ENCODE measurements around the gene KLHL29.

KLHL29 gene

GRCh38 chr2:23597687-23598086 is 212.7 kb downstream of the KLHL29 start:
- no peak overlapping the region for H3K27ac ChIP-seq (ENCODE audit: low read length)
- no peaks in the 10 kb centered on the region for H3K79me2 ChIP-seq (ENCODE audit: low read length)
- no peak overlapping the region for H2AFZ ChIP-seq (ENCODE audit: low read length)
- H3F3A ChIP-seq (ENCODE audit: insufficient read depth, low read length): no peaks in the 10 kb centered on the region
- no peak for DNase-seq
- no peak overlapping the region for H3K4me3 ChIP-seq (ENCODE audit: low read length)
- H4K20me1 ChIP-seq (ENCODE audit: insufficient read depth, low read length): no peaks in the 10 kb centered on the region
- TF ChIP-seq EZH2phosphoT487 (IDR thresholded peaks at IDR 0.05; ENCODE audit: low read length): no peak
- TF ChIP-seq, protein P1, sequence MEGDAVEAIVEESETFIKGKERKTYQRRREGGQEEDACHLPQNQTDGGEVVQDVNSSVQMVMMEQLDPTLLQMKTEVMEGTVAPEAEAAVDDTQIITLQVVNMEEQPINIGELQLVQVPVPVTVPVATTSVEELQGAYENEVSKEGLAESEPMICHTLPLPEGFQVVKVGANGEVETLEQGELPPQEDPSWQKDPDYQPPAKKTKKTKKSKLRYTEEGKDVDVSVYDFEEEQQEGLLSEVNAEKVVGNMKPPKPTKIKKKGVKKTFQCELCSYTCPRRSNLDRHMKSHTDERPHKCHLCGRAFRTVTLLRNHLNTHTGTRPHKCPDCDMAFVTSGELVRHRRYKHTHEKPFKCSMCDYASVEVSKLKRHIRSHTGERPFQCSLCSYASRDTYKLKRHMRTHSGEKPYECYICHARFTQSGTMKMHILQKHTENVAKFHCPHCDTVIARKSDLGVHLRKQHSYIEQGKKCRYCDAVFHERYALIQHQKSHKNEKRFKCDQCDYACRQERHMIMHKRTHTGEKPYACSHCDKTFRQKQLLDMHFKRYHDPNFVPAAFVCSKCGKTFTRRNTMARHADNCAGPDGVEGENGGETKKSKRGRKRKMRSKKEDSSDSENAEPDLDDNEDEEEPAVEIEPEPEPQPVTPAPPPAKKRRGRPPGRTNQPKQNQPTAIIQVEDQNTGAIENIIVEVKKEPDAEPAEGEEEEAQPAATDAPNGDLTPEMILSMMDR (IDR thresholded peaks at IDR 0.05; ENCODE audit: low read length): no peak
- TF ChIP-seq EZH2 (optimal IDR thresholded peaks at IDR 0.05; ENCODE audit: low read depth, low read length): no peak
- H3K4me2 ChIP-seq (ENCODE audit: low read depth, low read length): no peak overlapping the region
- H3K27me3 ChIP-seq (replicated peaks; ENCODE audit: insufficient read depth, low read length): no peaks in the 10 kb centered on the region
- H3K9ac ChIP-seq (ENCODE audit: low read length): no peak overlapping the region
- no peaks in the 10 kb centered on the region for H3K4me1 ChIP-seq (ENCODE audit: low read length)
- H3K9me2 ChIP-seq (replicated peaks; ENCODE audit: insufficient read depth, low read length): no peaks in the 10 kb centered on the region
- no peaks in the 10 kb centered on the region for H3K9me3 ChIP-seq (replicated peaks; ENCODE audit: insufficient read depth, low read length)
- H3K36me3 ChIP-seq (replicated peaks; ENCODE audit: insufficient read depth, low read length): no peaks in the 10 kb centered on the region

GRCh38 chr2:23599006-23599405 is 214.0 kb downstream of the KLHL29 start:
- Histone ChIP-seq H3K9ac (ENCODE audit: low read length) (no peak overlapping the region), H3K4me3 (ENCODE audit: low read length) (no peak overlapping the region), H3F3A (ENCODE audit: insufficient read depth, low read length) (no peaks in the 10 kb centered on the region), H4K20me1 (ENCODE audit: insufficient read depth, low read length) (no peaks in the 10 kb centered on the region), H3K4me1 (ENCODE audit: low read length) (no peaks in the 10 kb centered on the region), H3K27ac (ENCODE audit: low read length) (no peak overlapping the region), H2AFZ (ENCODE audit: low read length) (no peak overlapping the region), H3K9me3 (replicated peaks; ENCODE audit: insufficient read depth, low read length) (no peaks in the 10 kb centered on the region), H3K9me2 (replicated peaks; ENCODE audit: insufficient read depth, low read length) (no peaks in the 10 kb centered on the region), H3K27me3 (replicated peaks; ENCODE audit: insufficient read depth, low read length) (no peaks in the 10 kb centered on the region), H3K79me2 (ENCODE audit: low read length) (no peaks in the 10 kb centered on the region), H3K4me2 (ENCODE audit: low read depth, low read length) (no peak overlapping the region), H3K36me3 (replicated peaks; ENCODE audit: insufficient read depth, low read length) (no peaks in the 10 kb centered on the region)
- no peak for DNase-seq
- TF ChIP-seq, protein P1 (IDR thresholded peaks at IDR 0.05; ENCODE audit: low read length): no peak
- TF ChIP-seq EZH2 (optimal IDR thresholded peaks at IDR 0.05; ENCODE audit: low read depth, low read length) (no peak), EZH2phosphoT487 (IDR thresholded peaks at IDR 0.05; ENCODE audit: low read length) (no peak)

GRCh38 chr2:23599667-23600066 is 214.7 kb downstream of the KLHL29 start:
- no peak for TF ChIP-seq EZH2phosphoT487 (IDR thresholded peaks at IDR 0.05; ENCODE audit: low read length)
- no peak for TF ChIP-seq EZH2 (optimal IDR thresholded peaks at IDR 0.05; ENCODE audit: low read depth, low read length)
- TF ChIP-seq, protein P1 (IDR thresholded peaks at IDR 0.05; ENCODE audit: low read length): no peak
- no peak for DNase-seq
- no peak overlapping the region for H3K4me2 ChIP-seq (ENCODE audit: low read depth, low read length)
- no peaks in the 10 kb centered on the region for H4K20me1 ChIP-seq (ENCODE audit: insufficient read depth, low read length)
- no peak overlapping the region for H3K4me3 ChIP-seq (ENCODE audit: low read length)
- H3K9me3 ChIP-seq (replicated peaks; ENCODE audit: insufficient read depth, low read length): no peaks in the 10 kb centered on the region
- H3K27me3 ChIP-seq (replicated peaks; ENCODE audit: insufficient read depth, low read length): no peaks in the 10 kb centered on the region
- no peaks in the 10 kb centered on the region for H3K36me3 ChIP-seq (replicated peaks; ENCODE audit: insufficient read depth, low read length)
- H2AFZ ChIP-seq (ENCODE audit: low read length): no peak overlapping the region
- H3F3A ChIP-seq (ENCODE audit: insufficient read depth, low read length): no peaks in the 10 kb centered on the region
- no peaks in the 10 kb centered on the region for H3K79me2 ChIP-seq (ENCODE audit: low read length)
- H3K9ac ChIP-seq (ENCODE audit: low read length): no peak overlapping the region
- no peaks in the 10 kb centered on the region for H3K9me2 ChIP-seq (replicated peaks; ENCODE audit: insufficient read depth, low read length)
- H3K27ac ChIP-seq (ENCODE audit: low read length): no peak overlapping the region
- H3K4me1 ChIP-seq (ENCODE audit: low read length): no peaks in the 10 kb centered on the region
